Upper lobe of right lung (tissue), 1 donor: ENCODE data around the gene DCUN1D1. TPM values are rescaled to one million over a fixed set of nuclear protein-coding genes. Genes with fewer than 3 reads are reported as not detected.

Experiments used
- ATAC-seq: fragments of 200-7000 bp; cut with Tn5 transposase; one replicate; pipeline ENCODE4 v1.9.1; 2020; ENCODE audit warnings: mild to moderate bottlenecking, moderate library complexity
- DNase-seq: peaks from one replicate; pipeline ENCODE4 v3.0.0-alpha.2; 2020
- H3K27ac ChIP-seq: fragments of 200-600 bp; one replicate; pipeline ENCODE4 v1.8.0; 2022
- H3K27me3 ChIP-seq: fragments of 200-600 bp; one replicate; pipeline ENCODE4 v1.8.0; 2022; ENCODE audit warnings: mild to moderate bottlenecking
- H3K36me3 ChIP-seq: fragments of 200-600 bp; one replicate; pipeline ENCODE4 v1.8.0; 2022
- H3K4me1 ChIP-seq: fragments of 200-600 bp; one replicate; pipeline ENCODE4 v1.8.0; 2022
- H3K4me3 ChIP-seq: fragments of 200-600 bp; one replicate; pipeline ENCODE4 v1.8.0; 2022; ENCODE audit warnings: mild to moderate bottlenecking
- H3K9me3 ChIP-seq: fragments of 200-600 bp; one replicate; pipeline ENCODE4 v1.8.0; 2022
- intact Hi-C: fragments of 100-400 bp; cut with DNase I; formaldehyde crosslinking; loops from one replicate; pipeline ENCODE4 v1.11.0; 2022
- total RNA-seq: library from RNA; stranded (reverse); fragmentation: NEBNext Ultra II Directional; extraction: Animal tissue kit (Norgen Biotek cat#: 25700); gene quantifications from one replicate; pipeline ENCODE4 v1.2.1, GENCODE V29; 2021
- TF ChIP-seq, protein P1 (sequence below): fragments of 200-600 bp; IDR thresholded peaks from one replicate; pipeline ENCODE4 v1.8.0; 2022; ENCODE audit warnings: antibody characterized with exemption
- donor health status: DM: no; HTN: yes; CAD: no; lungs with severe emphysema.

Gene DCUN1D1
- total RNA-seq, 1 donor from 2014 or later, result 49.9 TPM

GRCh38 chr3:182911782-182912111 is 68.6 kb downstream of the DCUN1D1 start:
- no peak overlapping the region for H3K27ac ChIP-seq

GRCh38 chr3:182910936-182911781 is 69.2 kb downstream of the DCUN1D1 start:
- Histone ChIP-seq H3K4me3 (no peak overlapping the region), H3K9me3 (no peaks in the 10 kb centered on the region), H3K27ac (no peak overlapping the region), H3K4me1 (no peaks in the 10 kb centered on the region), H3K27me3 (no peaks in the 10 kb centered on the region), H3K36me3 (peaks cover 45% of the 10 kb centered on the region)
- intact Hi-C loops, result no loop called here
- TF ChIP-seq, protein P1, sequence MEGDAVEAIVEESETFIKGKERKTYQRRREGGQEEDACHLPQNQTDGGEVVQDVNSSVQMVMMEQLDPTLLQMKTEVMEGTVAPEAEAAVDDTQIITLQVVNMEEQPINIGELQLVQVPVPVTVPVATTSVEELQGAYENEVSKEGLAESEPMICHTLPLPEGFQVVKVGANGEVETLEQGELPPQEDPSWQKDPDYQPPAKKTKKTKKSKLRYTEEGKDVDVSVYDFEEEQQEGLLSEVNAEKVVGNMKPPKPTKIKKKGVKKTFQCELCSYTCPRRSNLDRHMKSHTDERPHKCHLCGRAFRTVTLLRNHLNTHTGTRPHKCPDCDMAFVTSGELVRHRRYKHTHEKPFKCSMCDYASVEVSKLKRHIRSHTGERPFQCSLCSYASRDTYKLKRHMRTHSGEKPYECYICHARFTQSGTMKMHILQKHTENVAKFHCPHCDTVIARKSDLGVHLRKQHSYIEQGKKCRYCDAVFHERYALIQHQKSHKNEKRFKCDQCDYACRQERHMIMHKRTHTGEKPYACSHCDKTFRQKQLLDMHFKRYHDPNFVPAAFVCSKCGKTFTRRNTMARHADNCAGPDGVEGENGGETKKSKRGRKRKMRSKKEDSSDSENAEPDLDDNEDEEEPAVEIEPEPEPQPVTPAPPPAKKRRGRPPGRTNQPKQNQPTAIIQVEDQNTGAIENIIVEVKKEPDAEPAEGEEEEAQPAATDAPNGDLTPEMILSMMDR, result no peak
- DNase-seq (no peak), ATAC-seq (no peak)

More at GRCh38 chr3:182911782-182912111, 68.6 kb downstream of the DCUN1D1 start:
- Histone ChIP-seq H3K9me3 (no peaks in the 10 kb centered on the region), H3K36me3 (peaks cover 39% of the 10 kb centered on the region), H3K27me3 (no peaks in the 10 kb centered on the region), H3K4me3 (no peak overlapping the region), H3K4me1 (no peaks in the 10 kb centered on the region)
- TF ChIP-seq, protein P1, result no peak
- intact Hi-C loops, result no loop called here
- ATAC-seq (no peak), DNase-seq (no peak)

DNA sequence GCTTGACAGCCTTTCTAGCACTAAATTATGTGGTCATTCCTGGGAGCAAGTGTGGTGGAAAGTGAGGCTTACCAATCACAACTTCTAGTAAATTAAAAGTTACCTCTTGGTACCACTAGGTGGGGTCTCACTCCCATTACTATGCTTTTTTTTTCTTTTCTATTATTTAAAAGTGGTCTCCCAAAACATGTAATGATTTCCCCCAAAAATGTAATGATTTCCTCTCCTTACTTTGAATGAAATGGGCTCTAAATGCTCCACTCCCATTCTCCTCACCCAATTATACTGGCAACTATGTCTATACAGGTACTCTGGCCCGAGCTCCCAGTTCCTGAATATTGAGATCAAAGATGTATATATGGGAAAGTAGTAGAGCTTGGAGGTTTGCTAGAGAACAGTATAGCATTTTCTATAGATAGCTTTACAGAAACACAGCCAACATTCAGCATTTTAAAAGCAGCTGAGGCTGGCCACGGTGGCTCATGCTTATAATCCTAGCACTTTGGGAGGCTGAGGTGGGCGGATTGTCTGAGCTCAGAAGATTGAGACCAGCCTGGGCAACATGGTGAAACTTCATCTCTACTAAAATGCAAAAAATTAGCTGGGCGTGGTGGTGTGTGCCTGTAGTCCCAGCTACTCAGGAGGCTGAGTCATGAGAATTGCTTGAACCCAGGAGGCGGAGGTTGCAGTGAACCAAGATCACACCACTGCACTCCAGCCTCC is 70.9 kb downstream of the DCUN1D1 start:
- H3K4me3 ChIP-seq, result no peak overlapping the region
- H3K36me3 ChIP-seq, result peaks cover 39% of the 10 kb centered on the region
- no peaks in the 10 kb centered on the region for H3K9me3 ChIP-seq
- H3K4me1 ChIP-seq, result no peaks in the 10 kb centered on the region
- TF ChIP-seq, protein P1, result peak; percentile 52
- intact Hi-C loops, result no loop called here
- H3K27ac ChIP-seq, result no peak overlapping the region
- no peaks in the 10 kb centered on the region for H3K27me3 ChIP-seq
- ATAC-seq, result no peak
- no peak for DNase-seq

- ATAC-seq (no peak), DNase-seq (no peak)
- H3K9me3 ChIP-seq, result no peaks in the 10 kb centered on the region
- no peaks in the 10 kb centered on the region for H3K27me3 ChIP-seq
- intact Hi-C loops, result no loop called here
- H3K4me3 ChIP-seq, result no peak overlapping the region
- no peak overlapping the region for H3K27ac ChIP-seq
- H3K4me1 ChIP-seq, result no peaks in the 10 kb centered on the region
- TF ChIP-seq, protein P1, result no peak
- H3K36me3 ChIP-seq, result peaks cover 39% of the 10 kb centered on the region
Observed at GRCh38 chr3:182908471-182908870, 71.9 kb downstream of the DCUN1D1 start.

DNA sequence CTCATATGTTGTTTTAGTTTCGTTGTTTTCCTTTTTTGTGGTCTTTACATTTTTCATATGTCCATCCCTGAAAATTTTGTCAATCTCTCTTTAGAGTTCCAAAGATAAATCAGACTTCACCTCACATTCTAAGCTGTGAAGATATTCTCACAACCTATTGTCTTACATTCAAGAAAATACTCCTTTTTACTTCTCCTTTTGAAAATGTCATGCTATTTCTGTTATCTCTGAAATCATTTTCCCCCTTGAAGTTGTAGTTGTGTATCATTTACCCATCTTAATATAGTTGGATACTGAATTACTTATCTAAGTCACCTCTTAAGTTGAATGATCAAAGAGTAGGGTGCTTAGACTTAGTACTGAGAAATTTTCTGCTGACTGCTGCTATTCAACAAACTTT is 74.3 kb downstream of the DCUN1D1 start:
- Histone ChIP-seq H3K27me3 (no peaks in the 10 kb centered on the region), H3K4me3 (no peak overlapping the region), H3K27ac (no peak overlapping the region), H3K36me3 (peaks cover 55% of the 10 kb centered on the region), H3K9me3 (no peaks in the 10 kb centered on the region), H3K4me1 (no peaks in the 10 kb centered on the region)
- no peak for ATAC-seq
- intact Hi-C loops, result no loop called here
- TF ChIP-seq, protein P1, result no peak
- DNase-seq, result no peak
